IPS-NIHi11 (cell line): ENCODE results near the gene A1BG.
"Not testable (repeated sequence)": the region's sequence is repeated elsewhere in the genome, so short reads cannot be mapped to it uniquely, and the experiment has no call there.

Experiments
- DNase-seq: peaks from one replicate; pipeline ENCODE4 v3.0.0; 2012; ENCODE audit warnings: mixed read lengths, low spot score

A1BG gene

GRCh38 chr19:58336820-58337219, 16.5 kb downstream of the A1BG start:
- DNase-seq = no peak

- no peak for DNase-seq
Measured at GRCh38 chr19:58336216-58336615, 17.1 kb downstream of the A1BG start.

- DNase-seq = no peak
Measured at GRCh38 chr19:58335630-58336029, 17.7 kb downstream of the A1BG start.

- DNase-seq = no peak
Measured at GRCh38 chr19:58334691-58335249, 18.5 kb downstream of the A1BG start.

GRCh38 chr19:58332697-58333096, 20.6 kb downstream of the A1BG start:
- no peak for DNase-seq

GRCh38 chr19:58330458-58330857, 22.8 kb downstream of the A1BG start:
- peak; percentile 46 for DNase-seq

GRCh38 chr19:58328999-58329398, 24.3 kb downstream of the A1BG start:
- peak; percentile 70 for DNase-seq

- DNase-seq = peak; percentile 98
Measured at GRCh38 chr19:58326914-58327726, 26.2 kb downstream of the A1BG start, which contains the start of gene ZSCAN22. TSS of gene ZSCAN22 (plus strand) at chr19:58326994. CDS start at chr19:58334803, 7,809 bp downstream.

- DNase-seq = no peak
Measured at GRCh38 chr19:58326501-58326913, 26.8 kb downstream of the A1BG start.

- DNase-seq = no peak
Measured at GRCh38 chr19:58325311-58326022, 27.8 kb downstream of the A1BG start.

- no peak for DNase-seq
Measured at GRCh38 chr19:58319241-58319640, 34.1 kb downstream of the A1BG start.

GRCh38 chr19:58318297-58318696, 35.0 kb downstream of the A1BG start:
- DNase-seq = no peak

- DNase-seq = peak; percentile 60
Measured at GRCh38 chr19:58317476-58318072, 35.7 kb downstream of the A1BG start.

- no peak for DNase-seq
Measured at GRCh38 chr19:58315580-58315979, 37.7 kb downstream of the A1BG start.

- no peak for DNase-seq
Measured at GRCh38 chr19:58311345-58311865, 41.9 kb downstream of the A1BG start.

- DNase-seq = not testable (repeated sequence)
Measured at GRCh38 chr19:58310685-58311084, 42.6 kb downstream of the A1BG start.

GRCh38 chr19:58307736-58308135, 45.6 kb downstream of the A1BG start:
- DNase-seq = no peak

- no peak for DNase-seq
Measured at GRCh38 chr19:58305932-58306323, 47.4 kb downstream of the A1BG start.

- DNase-seq = peak; percentile 98
Measured at GRCh38 chr19:58305065-58305931, 48.0 kb downstream of the A1BG start, which contains the start of gene ERVK3-1. TSS of gene ERVK3-1 (plus strand) at chr19:58305377. CDS start at chr19:58312169, 6,792 bp downstream.

GRCh38 chr19:58304748-58305064, 48.6 kb downstream of the A1BG start:
- no peak for DNase-seq

GRCh38 chr19:58304255-58304654, 49.0 kb downstream of the A1BG start:
- DNase-seq = no peak
